Caco-2 (cell line): ENCODE results near the gene MICU1. TPM values are rescaled to one million over a fixed set of nuclear protein-coding genes. Genes with fewer than 3 reads are reported as not detected.

Experiments
- BruUV-seq: library from RNA; stranded (reverse); fragments of 400-500 nt; replicated peaks from 2 replicates; lab custom pipeline; 2021; lab: Mats Ljungman, UMichigan
- CTCF ChIA-PET: fragments of 300-600 bp; sonication (Branson Sonifier 250); formaldehyde crosslinking; loops from one replicate; lab custom pipeline; 2022; ENCODE audit warnings: antibody characterized with exemption; lab: Charles Lee
- POLR2A ChIA-PET: fragments of 300-600 bp; sonication (Branson Sonifier 250); formaldehyde crosslinking; loops from one replicate; lab custom pipeline; 2022; ENCODE audit warnings: antibody characterized with exemption; lab: Charles Lee
- DNase-seq, 2 experiments: peaks; one replicate each; pipeline versions ENCODE4 v3.0.0 to v3.0.0-alpha.2; 2020 to 2022
- H3K27me3 ChIP-seq: replicated peaks from 2 replicates; pipeline ENCODE4 v1.6.0; 2011; ENCODE audit warnings: low read length; ENCODE audit not compliant: control insufficient read depth, insufficient read depth
- H3K36me3 ChIP-seq: 2 replicates; pipeline ENCODE4 v1.5.1; 2011; ENCODE audit warnings: low read length; ENCODE audit not compliant: control insufficient read depth, insufficient read depth
- H3K4me1 ChIP-seq: fragments of 250-450 bp; sonication (Bioruptor Pico); 2 replicates; pipeline ENCODE4 v1.5.1; 2020; ENCODE audit warnings: mild to moderate bottlenecking
- H3K4me3 ChIP-seq: 2 replicates; pipeline ENCODE4 v1.5.1; 2011; ENCODE audit warnings: low read depth, mild to moderate bottlenecking, control low read depth, low read length
- H3K9me3 ChIP-seq: fragments of 250-450 bp; sonication (Bioruptor Pico); 2 replicates; pipeline ENCODE4 v1.5.1; 2020; ENCODE audit warnings: mild to moderate bottlenecking, moderate library complexity
- H3K27ac Mint-ChIP-seq: one replicate; pipeline ENCODE4 v1.8.0; 2022; ENCODE audit warnings: mixed read lengths; ENCODE audit not compliant: unreplicated experiment
- H3K27me3 Mint-ChIP-seq: one replicate; pipeline ENCODE4 v1.8.0; 2022; ENCODE audit warnings: mixed read lengths; ENCODE audit not compliant: insufficient read depth, unreplicated experiment
- H3K36me3 Mint-ChIP-seq: one replicate; pipeline ENCODE4 v1.8.0; 2022; ENCODE audit warnings: mild to moderate bottlenecking, mixed read lengths; ENCODE audit not compliant: insufficient read depth, unreplicated experiment
- H3K4me1 Mint-ChIP-seq: one replicate; pipeline ENCODE4 v1.8.0; 2022; ENCODE audit warnings: low read depth, mixed read lengths; ENCODE audit not compliant: unreplicated experiment
- H3K4me3 Mint-ChIP-seq: one replicate; pipeline ENCODE4 v1.8.0; 2022; ENCODE audit warnings: mild to moderate bottlenecking, moderate library complexity, mixed read lengths; ENCODE audit not compliant: unreplicated experiment
- H3K9me3 Mint-ChIP-seq: one replicate; pipeline ENCODE4 v1.8.0; 2022; ENCODE audit warnings: mixed read lengths; ENCODE audit not compliant: unreplicated experiment
- intact Hi-C: fragments of 100-400 bp; cut with micrococcal nuclease; formaldehyde crosslinking; loops from one replicate; pipeline ENCODE4 v1.10.0; 2022; ENCODE audit not compliant: unreplicated experiment
- total RNA-seq: library from RNA; stranded (reverse); gene quantifications from 2 replicates; pipeline ENCODE4 v1.2.3, GENCODE V29; 2022
- TF ChIP-seq, protein P1 (sequence below), 2 experiments: fragments of 200-600 bp in 1 of 2; IDR thresholded peaks; 1 replicate in 1 of 2; 2 replicates in 1 of 2; pipeline versions ENCODE4 v1.5.1 to v1.8.0; 2011 to 2022; ENCODE audit warnings: antibody characterized with exemption in 1 of 2, control low read depth in 1 of 2, inconsistent platforms in 1 of 2, low read depth in 1 of 2, low read length in 1 of 2, mild to moderate bottlenecking in 1 of 2, moderate library complexity in 1 of 2; ENCODE audit not compliant: insufficient read depth in 1 of 2, severe bottlenecking in 1 of 2, unreplicated experiment in 1 of 2

Gene MICU1
- total RNA-seq, 1 experiment from 2014 or later = 83.2 TPM

DNA sequence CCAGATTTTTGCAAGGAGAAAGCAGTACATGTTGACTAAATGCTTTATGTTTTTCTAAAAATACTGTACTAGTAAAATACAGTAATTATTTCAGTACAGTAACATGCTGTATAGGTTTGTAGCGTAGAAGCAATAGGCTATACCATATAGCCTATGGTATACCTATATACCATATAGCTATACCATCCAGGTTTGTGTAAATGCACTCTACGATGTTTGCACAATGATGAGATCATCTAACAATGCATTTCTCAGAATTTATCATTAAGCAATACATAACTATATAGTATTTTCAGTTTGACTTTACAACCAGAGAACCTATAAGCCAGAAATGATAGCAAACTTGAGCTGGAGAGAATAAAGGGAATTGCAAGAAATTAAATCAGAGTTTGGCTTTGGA, 161.4 kb downstream of the MICU1 start:
- Mint-ChIP-seq H3K36me3 (no peaks in the 10 kb centered on the region), H3K4me3 (no peak overlapping the region), H3K27me3 (no peaks in the 10 kb centered on the region), H3K9me3 (no peaks in the 10 kb centered on the region), H3K4me1 (no peaks in the 10 kb centered on the region), H3K27ac (no peak overlapping the region)
- CTCF ChIA-PET = no interaction called here
- Histone ChIP-seq H3K4me1 (no peaks in the 10 kb centered on the region), H3K4me3 (no peak overlapping the region), H3K9me3 (no peaks in the 10 kb centered on the region), H3K27me3 (no peaks in the 10 kb centered on the region), H3K36me3 (no peaks in the 10 kb centered on the region)
- DNase-seq = no peak
- TF ChIP-seq, protein P1, sequence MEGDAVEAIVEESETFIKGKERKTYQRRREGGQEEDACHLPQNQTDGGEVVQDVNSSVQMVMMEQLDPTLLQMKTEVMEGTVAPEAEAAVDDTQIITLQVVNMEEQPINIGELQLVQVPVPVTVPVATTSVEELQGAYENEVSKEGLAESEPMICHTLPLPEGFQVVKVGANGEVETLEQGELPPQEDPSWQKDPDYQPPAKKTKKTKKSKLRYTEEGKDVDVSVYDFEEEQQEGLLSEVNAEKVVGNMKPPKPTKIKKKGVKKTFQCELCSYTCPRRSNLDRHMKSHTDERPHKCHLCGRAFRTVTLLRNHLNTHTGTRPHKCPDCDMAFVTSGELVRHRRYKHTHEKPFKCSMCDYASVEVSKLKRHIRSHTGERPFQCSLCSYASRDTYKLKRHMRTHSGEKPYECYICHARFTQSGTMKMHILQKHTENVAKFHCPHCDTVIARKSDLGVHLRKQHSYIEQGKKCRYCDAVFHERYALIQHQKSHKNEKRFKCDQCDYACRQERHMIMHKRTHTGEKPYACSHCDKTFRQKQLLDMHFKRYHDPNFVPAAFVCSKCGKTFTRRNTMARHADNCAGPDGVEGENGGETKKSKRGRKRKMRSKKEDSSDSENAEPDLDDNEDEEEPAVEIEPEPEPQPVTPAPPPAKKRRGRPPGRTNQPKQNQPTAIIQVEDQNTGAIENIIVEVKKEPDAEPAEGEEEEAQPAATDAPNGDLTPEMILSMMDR (IDR thresholded peaks at IDR 0.05; ENCODE audit: insufficient read depth in 1 of 2, low read depth in 1 of 2, low read length in 1 of 2, severe bottlenecking in 1 of 2, unreplicated experiment in 1 of 2) = no peak
- no TSS peak for BruUV-seq
- intact Hi-C loops = no loop called here
- POLR2A ChIA-PET = no interaction called here

DNA sequence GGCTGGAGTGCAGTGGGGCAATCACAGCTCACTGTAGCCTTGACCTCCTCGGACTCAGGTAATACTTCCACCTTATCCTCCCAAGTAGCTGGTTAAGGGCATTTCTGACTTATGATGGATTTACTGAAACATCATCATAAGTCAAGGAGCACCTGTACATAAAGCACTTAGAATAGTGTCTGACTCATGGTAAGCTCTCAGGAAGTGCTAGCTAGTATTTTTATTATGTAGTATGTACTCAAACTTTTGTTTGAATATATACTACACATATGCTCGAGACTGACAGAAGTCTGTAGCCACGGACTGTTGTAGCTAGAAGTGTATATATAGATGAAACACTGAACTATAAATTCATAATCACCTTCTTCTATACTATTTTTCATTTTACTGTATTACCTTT, 163.6 kb downstream of the MICU1 start:
- TF ChIP-seq, protein P1 (IDR thresholded peaks at IDR 0.05; ENCODE audit: insufficient read depth in 1 of 2, low read depth in 1 of 2, low read length in 1 of 2, severe bottlenecking in 1 of 2, unreplicated experiment in 1 of 2) = no peak
- H3K4me3 ChIP-seq = no peak overlapping the region
- no peaks in the 10 kb centered on the region for H3K9me3 Mint-ChIP-seq
- H3K4me1 ChIP-seq = no peaks in the 10 kb centered on the region
- H3K4me3 Mint-ChIP-seq = no peak overlapping the region
- no peaks in the 10 kb centered on the region for H3K27me3 ChIP-seq
- no peaks in the 10 kb centered on the region for H3K27me3 Mint-ChIP-seq
- POLR2A ChIA-PET = no interaction called here
- H3K27ac Mint-ChIP-seq = no peak overlapping the region
- intact Hi-C loops = no loop called here
- no peaks in the 10 kb centered on the region for H3K36me3 ChIP-seq
- no peaks in the 10 kb centered on the region for H3K36me3 Mint-ChIP-seq
- CTCF ChIA-PET = no interaction called here
- no peak for DNase-seq
- H3K9me3 ChIP-seq = no peaks in the 10 kb centered on the region
- H3K4me1 Mint-ChIP-seq = no peaks in the 10 kb centered on the region
- no TSS peak for BruUV-seq

DNA sequence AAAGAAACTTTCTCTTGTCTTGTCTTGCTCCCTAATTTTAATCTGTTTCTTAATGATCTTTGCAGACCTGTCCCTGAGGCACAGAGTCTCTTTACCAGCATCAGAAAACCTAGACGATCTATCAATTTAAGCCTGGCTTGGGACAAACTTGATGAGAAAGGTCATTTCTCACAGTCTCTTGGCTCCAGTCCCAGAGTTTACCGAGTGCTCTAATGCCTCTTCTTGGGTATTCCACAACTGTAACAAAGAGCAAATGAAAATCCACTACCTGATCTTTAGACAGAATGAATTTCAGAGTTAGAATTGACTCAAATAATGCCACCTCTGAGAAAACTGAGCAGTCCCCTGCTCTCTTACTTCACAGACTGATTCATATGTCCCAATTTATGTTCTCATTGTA, 164.8 kb downstream of the MICU1 start:
- H3K27ac Mint-ChIP-seq = no peak overlapping the region
- Histone ChIP-seq H3K4me1 (no peaks in the 10 kb centered on the region), H3K9me3 (no peaks in the 10 kb centered on the region), H3K4me3 (no peak overlapping the region), H3K36me3 (no peaks in the 10 kb centered on the region), H3K27me3 (no peaks in the 10 kb centered on the region)
- DNase-seq = no peak
- TF ChIP-seq, protein P1 (IDR thresholded peaks at IDR 0.05; ENCODE audit: insufficient read depth in 1 of 2, low read depth in 1 of 2, low read length in 1 of 2, severe bottlenecking in 1 of 2, unreplicated experiment in 1 of 2) = no peak
- CTCF ChIA-PET = no interaction called here
- no peak overlapping the region for H3K4me3 Mint-ChIP-seq
- H3K36me3 Mint-ChIP-seq = no peaks in the 10 kb centered on the region
- BruUV-seq = no TSS peak
- H3K4me1 Mint-ChIP-seq = no peaks in the 10 kb centered on the region
- intact Hi-C loops = no loop called here
- no peaks in the 10 kb centered on the region for H3K27me3 Mint-ChIP-seq
- no peaks in the 10 kb centered on the region for H3K9me3 Mint-ChIP-seq
- POLR2A ChIA-PET = no interaction called here
